GM13977 (cell line): Measurements from ENCODE around the gene PMS1.
"Not testable (repeated sequence)": the region's sequence is repeated elsewhere in the genome, so short reads cannot be mapped to it uniquely, and the experiment has no call there.

Experiments used
- DNase-seq: peaks from one replicate; pipeline ENCODE4 v3.0.0; 2012; ENCODE audit warnings: low spot score
- in situ Hi-C: fragments of 300-500 bp; cut with MboI; formaldehyde crosslinking; loops from one replicate; pipeline ENCODE4 v1.12.0; 2022; ENCODE audit warnings: low sequenced_read_pairs, low pct_unique_long_range_greater_than_20kb, mixed read lengths, inconsistent platforms; ENCODE audit not compliant: unreplicated experiment
- TF ChIP-seq, protein P1 (sequence below): IDR thresholded peaks from 2 replicates; pipeline ENCODE4 v1.5.1; 2012; ENCODE audit warnings: mild to moderate bottlenecking, control low read depth; ENCODE audit not compliant: insufficient read depth; ENCODE audit errors: extremely low read depth, missing control alignments

Gene PMS1

DNA sequence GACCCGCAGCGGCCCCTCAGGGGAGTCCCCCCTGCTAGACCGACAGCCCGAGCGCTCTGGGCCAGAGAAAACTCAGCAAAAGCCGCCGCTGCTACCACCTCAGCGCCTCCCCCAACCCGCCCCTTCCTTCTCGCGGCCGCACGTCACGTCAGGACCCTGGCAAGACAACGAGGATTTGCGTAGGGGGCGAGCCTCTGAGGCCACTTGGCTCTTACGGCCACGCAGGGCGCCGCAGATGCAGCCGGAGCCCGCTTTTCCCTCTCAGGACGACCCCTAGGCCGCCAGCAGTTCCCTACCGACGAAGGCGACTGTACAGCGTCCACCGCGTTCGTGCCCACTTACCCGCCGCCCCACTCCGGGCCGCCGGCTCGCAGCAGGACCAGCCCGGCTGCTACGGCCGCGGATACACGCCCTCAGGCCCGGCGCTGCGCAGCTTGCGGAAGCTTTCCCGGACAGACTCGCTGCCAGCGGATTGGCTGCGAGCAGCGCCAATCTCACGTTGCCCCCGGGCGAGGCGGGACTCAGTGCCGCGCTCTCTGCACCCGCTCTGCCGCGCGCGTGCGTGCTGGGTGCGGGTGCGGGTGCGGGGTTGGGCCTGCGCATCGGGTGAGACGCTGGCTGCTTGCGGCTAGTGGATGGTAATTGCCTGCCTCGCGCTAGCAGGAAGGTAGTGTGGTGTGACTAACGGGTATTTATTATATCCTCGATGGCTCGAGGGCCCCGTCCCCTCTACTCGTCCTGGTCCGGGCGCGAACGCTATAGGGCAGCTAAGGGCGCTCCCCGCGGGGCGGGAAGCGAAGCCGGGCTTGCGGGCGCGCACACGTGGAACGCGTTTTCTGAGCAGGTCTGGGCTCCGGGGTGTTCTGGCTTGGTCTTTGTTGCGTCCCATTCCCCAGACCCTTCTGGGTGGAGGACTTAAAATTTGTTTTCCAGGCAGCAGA is at the start of gene PMS1, which contains the start of gene ORMDL1:
Gene PMS1 (plus strand): TSS at position 524 of the 941 bp plus-strand sequence. CDS start 7,360 bp downstream, outside the sequence.
Gene ORMDL1 (minus strand): TSS at position 413 of the 941 bp plus-strand sequence. CDS start 1,744 bp downstream, outside the sequence.
- DNase-seq: peak; percentile 94
- in situ Hi-C loops: no loop called here
- TF ChIP-seq, protein P1, sequence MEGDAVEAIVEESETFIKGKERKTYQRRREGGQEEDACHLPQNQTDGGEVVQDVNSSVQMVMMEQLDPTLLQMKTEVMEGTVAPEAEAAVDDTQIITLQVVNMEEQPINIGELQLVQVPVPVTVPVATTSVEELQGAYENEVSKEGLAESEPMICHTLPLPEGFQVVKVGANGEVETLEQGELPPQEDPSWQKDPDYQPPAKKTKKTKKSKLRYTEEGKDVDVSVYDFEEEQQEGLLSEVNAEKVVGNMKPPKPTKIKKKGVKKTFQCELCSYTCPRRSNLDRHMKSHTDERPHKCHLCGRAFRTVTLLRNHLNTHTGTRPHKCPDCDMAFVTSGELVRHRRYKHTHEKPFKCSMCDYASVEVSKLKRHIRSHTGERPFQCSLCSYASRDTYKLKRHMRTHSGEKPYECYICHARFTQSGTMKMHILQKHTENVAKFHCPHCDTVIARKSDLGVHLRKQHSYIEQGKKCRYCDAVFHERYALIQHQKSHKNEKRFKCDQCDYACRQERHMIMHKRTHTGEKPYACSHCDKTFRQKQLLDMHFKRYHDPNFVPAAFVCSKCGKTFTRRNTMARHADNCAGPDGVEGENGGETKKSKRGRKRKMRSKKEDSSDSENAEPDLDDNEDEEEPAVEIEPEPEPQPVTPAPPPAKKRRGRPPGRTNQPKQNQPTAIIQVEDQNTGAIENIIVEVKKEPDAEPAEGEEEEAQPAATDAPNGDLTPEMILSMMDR: no peak

DNA sequence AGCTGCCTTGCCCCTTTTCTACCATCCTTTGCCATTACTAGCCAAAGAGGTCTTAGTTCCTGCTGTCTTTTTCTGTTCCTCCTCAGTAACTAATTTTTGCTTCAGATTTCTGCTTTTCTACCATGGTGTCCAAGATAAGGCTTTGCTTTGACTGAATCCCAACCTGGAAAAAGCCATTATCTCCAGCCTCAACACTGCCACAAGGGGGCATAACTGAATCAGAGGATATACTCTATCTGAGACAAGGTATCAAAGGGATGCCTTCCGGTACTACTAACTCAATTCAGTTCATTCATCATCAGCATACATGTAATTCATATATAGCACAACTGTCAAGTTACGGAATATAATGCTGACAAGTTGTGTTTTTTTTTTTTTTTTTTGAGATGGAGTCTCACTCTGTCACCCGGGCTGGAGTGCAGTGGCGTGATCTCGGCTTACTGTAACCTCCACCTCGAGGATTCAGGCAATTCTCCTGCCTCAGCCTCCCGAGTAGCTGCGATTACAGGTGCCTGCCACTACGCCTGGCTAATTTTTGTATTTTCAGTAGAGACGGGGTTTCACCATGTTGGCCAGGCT is 33.1 kb upstream of the PMS1 start:
- peak; percentile 27 for DNase-seq

GRCh38 chr2:189756311-189756952 is 27.8 kb upstream of the PMS1 start:
- TF ChIP-seq, protein P1: no peak
- no peak for DNase-seq
- in situ Hi-C loops: no loop called here

More for the DNA sequence above, 33.1 kb upstream of the PMS1 start:
- in situ Hi-C loops: no loop called here
- TF ChIP-seq, protein P1: peak; percentile 64

DNA sequence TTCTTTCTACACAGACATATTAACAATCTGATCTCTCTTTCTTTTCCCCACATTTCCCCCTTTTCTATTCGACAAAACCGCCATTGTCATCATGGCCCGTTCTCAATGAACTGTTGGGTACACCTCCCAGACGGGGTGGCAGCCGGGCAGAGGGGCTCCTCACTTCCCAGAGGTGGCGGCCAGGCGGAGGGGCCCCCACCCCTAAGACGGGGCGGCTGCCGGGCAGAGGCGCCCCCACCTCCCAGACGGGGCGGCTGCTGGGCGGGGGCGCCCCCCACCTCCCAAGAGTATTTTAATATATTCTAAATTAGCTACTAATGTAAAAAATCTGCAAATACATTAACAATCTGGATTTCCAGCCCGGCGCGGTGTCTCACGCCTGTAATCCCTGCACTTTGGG is 24.1 kb upstream of the PMS1 start:
- in situ Hi-C loops: not testable (repeated sequence)

GRCh38 chr2:189762229-189762550 is 22.1 kb upstream of the PMS1 start:
- no peak for DNase-seq
- in situ Hi-C loops: no loop called here
- TF ChIP-seq, protein P1: no peak

More for the DNA sequence above, 24.1 kb upstream of the PMS1 start:
- not testable (repeated sequence) for DNase-seq

GRCh38 chr2:189762551-189763298 is 21.5 kb upstream of the PMS1 start, which contains the start of gene OSGEPL1:
Gene OSGEPL1, minus strand, starts transcription at chr2:189762792. Its CDS starts 1,152 bp downstream, at chr2:189761640.
- TF ChIP-seq, protein P1: peak; percentile 73
- in situ Hi-C loops: no loop called here
- peak; percentile 77 for DNase-seq
